Activated T-helper 17 cell treated with anti-CD3 and anti-CD28 coated beads, Interleukin-2, amount 50 U/mL, for 72 hours (primary cell): ENCODE results near the gene EPHX1. TPM values are rescaled to one million over a fixed set of nuclear protein-coding genes. Genes with fewer than 3 reads are reported as not detected.
A peak's percentile ranks its signal among the peaks of the same experiment; 100 is the strongest.

ENCODE experiments used
- ATAC-seq: fragments of 150-1000 bp; cut with Tn5 transposase; replicated peaks from 2 replicates; pipeline ENCODE4 v1.10.0; 2021; ENCODE audit warnings: mild to moderate bottlenecking, moderate library complexity
- H3K27ac Mint-ChIP-seq: one replicate; pipeline ENCODE4 v1.8.0; 2022; ENCODE audit warnings: mixed read lengths
- H3K27me3 Mint-ChIP-seq: one replicate; pipeline ENCODE4 v1.8.0; 2022; ENCODE audit warnings: mixed read lengths
- H3K36me3 Mint-ChIP-seq: one replicate; pipeline ENCODE4 v1.8.0; 2022; ENCODE audit warnings: low read depth, mild to moderate bottlenecking, mixed read lengths
- H3K4me1 Mint-ChIP-seq: one replicate; pipeline ENCODE4 v1.8.0; 2022; ENCODE audit warnings: mixed read lengths
- H3K4me3 Mint-ChIP-seq: one replicate; pipeline ENCODE4 v1.8.0; 2022; ENCODE audit warnings: mild to moderate bottlenecking, mixed read lengths
- H3K9me3 Mint-ChIP-seq: one replicate; pipeline ENCODE4 v1.8.0; 2022; ENCODE audit warnings: mixed read lengths
- total RNA-seq, 2 donors: library from RNA; stranded (reverse); gene quantifications; one replicate each; pipeline ENCODE4 v1.2.3, GENCODE V29; 2022

The EPHX1 gene
- total RNA-seq, 2 donors from 2014 or later: 1.5 to 1.7 TPM

DNA sequence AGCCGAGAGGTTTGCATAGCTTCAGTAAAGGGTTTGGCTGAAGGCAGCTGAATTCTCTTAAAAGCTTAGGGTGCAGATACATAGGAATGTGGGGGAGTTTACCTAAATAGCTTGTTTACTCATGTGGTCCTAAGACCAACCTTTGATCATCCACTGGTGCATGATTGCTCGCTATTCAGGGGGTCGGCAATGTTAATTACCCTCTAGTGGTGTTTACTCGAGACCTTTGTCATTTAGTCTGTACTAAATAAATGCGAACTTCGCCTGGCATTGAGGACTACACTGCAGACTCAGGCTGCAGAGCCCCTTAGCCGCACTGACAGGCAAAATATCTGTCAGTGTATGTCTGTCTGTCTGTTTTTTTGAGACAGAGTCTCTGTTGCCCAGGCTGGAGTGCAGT is 40.4 kb downstream of the EPHX1 start:
- no peaks in the 10 kb centered on the region for H3K9me3 Mint-ChIP-seq
- H3K27ac Mint-ChIP-seq: peak overlapping the region; percentile 80
- H3K4me3 Mint-ChIP-seq: no peak overlapping the region
- ATAC-seq: no peak
- H3K36me3 Mint-ChIP-seq: peaks cover 78% of the 10 kb centered on the region
- peaks cover 25% of the 10 kb centered on the region for H3K4me1 Mint-ChIP-seq
- H3K27me3 Mint-ChIP-seq: no peaks in the 10 kb centered on the region

DNA sequence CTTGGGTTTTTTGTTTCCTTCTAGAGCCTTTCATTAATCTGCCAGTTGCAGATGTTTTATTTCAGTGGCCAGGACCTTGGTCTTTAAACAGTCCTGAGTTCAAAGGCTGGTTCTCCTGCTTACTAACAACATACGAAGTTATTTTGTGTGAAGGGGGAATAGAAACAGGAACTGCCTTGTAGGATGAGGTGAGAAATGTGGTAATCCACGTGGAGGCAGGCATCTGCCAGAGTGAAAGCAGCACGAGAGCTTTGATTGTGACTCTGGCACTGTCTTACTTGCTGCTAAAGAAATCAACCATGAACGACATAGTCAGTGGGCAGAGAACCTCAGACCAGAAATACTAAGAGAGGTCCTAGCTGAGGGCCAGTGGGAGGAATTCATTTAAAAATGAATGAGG is 41.9 kb downstream of the EPHX1 start:
- Mint-ChIP-seq H3K27me3 (no peaks in the 10 kb centered on the region), H3K27ac (peak overlapping the region; percentile 83), H3K36me3 (peaks cover 83% of the 10 kb centered on the region), H3K4me1 (peaks cover 33% of the 10 kb centered on the region), H3K4me3 (no peak overlapping the region), H3K9me3 (no peaks in the 10 kb centered on the region)
- peak; percentile 48 for ATAC-seq

DNA sequence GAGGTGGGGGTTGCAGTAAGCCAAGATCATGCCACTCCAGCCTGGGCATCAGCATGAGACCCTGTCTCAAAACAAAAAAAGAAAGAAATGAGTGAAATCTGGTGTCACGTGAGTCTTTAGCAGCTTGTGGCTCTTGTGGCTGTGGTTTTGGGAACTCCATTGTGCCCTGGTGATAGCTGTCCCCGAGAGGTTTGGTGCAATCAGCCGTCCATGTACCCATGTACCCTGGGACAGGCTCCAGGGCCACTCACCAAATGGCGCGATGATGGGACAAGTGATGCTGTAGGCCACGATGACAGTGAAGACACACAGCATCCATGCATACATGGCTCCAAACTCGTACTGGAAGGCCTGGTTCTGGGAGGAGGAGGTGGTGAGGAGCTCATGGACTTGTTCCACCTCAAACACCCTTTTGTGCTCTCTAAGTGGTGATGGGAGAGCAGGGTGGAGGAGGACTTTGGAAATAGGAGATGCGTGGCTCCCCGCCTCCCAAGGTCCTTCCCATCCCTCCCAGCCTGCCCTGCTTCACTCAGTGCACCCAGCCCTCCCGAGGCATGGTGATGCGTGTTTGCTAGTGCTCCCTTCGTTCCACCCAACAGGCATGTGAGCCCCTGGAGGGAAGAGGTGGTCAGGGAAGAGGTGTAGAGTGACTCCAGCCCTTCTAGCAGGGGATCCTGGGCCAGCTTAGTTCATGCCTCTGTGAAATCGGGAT is 42.6 kb downstream of the EPHX1 start:
- peaks cover 90% of the 10 kb centered on the region for H3K36me3 Mint-ChIP-seq
- H3K9me3 Mint-ChIP-seq: no peaks in the 10 kb centered on the region
- peak overlapping the region; percentile 83 for H3K27ac Mint-ChIP-seq
- no peaks in the 10 kb centered on the region for H3K27me3 Mint-ChIP-seq
- peaks cover 33% of the 10 kb centered on the region for H3K4me1 Mint-ChIP-seq
- ATAC-seq: no peak
- H3K4me3 Mint-ChIP-seq: no peak overlapping the region

DNA sequence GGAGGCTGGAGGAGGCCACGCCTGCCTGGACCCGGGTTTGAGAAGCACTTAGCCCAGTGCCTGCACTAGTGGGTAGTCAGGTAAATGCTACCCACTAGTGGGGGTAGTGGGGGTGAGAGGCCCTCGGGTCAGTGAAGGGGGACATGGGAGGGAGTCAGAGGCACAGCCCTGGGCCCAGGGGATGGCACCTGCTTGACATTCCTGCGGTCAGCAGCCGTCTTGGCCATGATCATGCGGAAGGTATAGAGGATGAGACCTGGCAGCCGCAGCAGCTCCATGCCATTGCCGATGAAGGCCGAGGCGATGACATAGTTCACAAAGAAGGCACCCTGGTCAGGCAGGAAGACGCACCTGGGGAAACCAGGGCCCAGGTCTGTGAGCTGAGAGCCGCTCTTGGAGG is 43.5 kb downstream of the EPHX1 start:
- Mint-ChIP-seq H3K9me3 (no peaks in the 10 kb centered on the region), H3K36me3 (peaks cover 92% of the 10 kb centered on the region), H3K27ac (peak overlapping the region; percentile 83), H3K27me3 (no peaks in the 10 kb centered on the region), H3K4me1 (peaks cover 38% of the 10 kb centered on the region), H3K4me3 (no peak overlapping the region)
- no peak for ATAC-seq

DNA sequence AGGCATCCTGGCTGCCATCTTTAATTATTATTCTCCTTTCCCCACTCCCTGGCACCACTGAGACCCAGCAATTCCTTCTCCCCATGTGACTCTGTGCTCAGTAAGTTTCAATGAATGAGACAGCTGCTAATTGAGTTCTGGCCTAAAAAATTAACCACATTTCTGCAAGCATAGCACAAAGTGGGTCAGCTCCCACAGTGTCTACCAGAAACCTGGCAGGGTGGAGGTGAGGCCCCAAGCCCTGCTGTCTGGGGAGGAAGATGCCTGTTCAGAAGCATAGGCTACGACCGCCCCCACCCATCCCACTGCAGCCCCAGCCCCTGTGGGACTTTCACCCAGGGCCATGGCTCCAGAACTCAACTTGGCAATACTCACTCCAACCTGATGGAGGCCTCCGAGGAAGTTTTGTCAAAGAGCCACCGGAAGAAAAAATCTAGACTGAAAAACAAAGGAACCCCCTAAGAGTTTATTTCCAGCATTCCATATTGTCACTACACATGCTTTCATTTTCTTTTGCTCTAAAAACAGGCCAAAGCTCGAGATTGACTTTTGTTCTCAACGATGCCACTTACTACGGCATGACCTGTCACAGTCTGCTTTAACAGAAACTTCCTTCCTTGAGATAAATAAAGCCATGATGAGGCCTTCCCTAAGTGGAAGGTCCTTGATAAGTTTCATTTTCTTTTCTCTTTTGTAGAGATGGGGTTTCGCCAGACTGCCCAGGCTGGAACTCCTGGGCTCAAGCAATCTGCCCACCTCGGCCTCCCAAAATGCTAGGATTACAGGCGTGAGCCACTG is 45.8 kb downstream of the EPHX1 start:
- no peak overlapping the region for H3K4me3 Mint-ChIP-seq
- H3K27me3 Mint-ChIP-seq: no peaks in the 10 kb centered on the region
- peak overlapping the region; percentile 80 for H3K27ac Mint-ChIP-seq
- no peaks in the 10 kb centered on the region for H3K9me3 Mint-ChIP-seq
- peaks cover 32% of the 10 kb centered on the region for H3K4me1 Mint-ChIP-seq
- peaks cover 97% of the 10 kb centered on the region for H3K36me3 Mint-ChIP-seq
- no peak for ATAC-seq

DNA sequence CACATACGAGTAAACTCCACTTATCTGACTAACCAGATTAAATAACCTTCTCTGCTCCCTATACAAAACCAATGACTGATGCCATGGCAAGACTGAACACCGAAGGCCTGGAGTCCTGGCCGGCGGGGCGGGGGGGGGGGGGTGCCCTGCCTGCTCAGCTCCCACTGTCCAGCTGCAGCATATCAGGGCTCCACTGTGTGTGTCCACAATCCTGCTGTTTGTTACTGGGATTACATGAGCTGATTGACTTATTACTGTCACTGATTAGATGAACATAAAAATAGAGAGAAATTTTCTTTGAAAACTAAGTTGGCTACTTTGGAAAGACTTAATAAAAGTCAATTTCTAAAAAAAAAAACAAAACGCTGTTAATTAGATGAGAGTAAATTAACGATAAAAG is 47.3 kb downstream of the EPHX1 start:
- Mint-ChIP-seq H3K9me3 (no peaks in the 10 kb centered on the region), H3K36me3 (peaks cover 99% of the 10 kb centered on the region), H3K27ac (no peak overlapping the region), H3K4me1 (peaks cover 29% of the 10 kb centered on the region), H3K4me3 (no peak overlapping the region), H3K27me3 (no peaks in the 10 kb centered on the region)
- ATAC-seq: no peak

DNA sequence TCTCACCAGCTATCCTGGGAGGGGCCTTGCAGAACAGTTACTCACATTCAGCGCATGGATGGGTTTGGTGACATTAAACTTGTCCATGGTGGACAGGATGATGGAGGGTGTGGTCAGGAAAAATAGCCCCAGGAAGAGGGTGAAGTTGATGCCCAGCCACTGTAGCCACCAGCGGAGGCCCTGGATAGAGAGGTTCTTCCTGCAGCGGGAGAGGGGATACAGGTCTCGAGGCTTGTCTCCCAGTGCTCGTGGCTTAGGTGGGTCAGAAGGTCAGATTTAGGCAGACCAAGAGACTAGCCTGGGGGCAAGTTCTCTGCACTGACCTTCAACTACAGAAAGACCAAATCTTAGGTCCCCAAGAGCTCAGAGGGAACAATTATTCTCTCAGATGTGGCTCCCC is 49.2 kb downstream of the EPHX1 start:
- no peak for ATAC-seq
- Mint-ChIP-seq H3K36me3 (peaks cover 99% of the 10 kb centered on the region), H3K4me3 (no peak overlapping the region), H3K4me1 (peaks cover 19% of the 10 kb centered on the region), H3K27ac (no peak overlapping the region), H3K9me3 (no peaks in the 10 kb centered on the region), H3K27me3 (no peaks in the 10 kb centered on the region)

DNA sequence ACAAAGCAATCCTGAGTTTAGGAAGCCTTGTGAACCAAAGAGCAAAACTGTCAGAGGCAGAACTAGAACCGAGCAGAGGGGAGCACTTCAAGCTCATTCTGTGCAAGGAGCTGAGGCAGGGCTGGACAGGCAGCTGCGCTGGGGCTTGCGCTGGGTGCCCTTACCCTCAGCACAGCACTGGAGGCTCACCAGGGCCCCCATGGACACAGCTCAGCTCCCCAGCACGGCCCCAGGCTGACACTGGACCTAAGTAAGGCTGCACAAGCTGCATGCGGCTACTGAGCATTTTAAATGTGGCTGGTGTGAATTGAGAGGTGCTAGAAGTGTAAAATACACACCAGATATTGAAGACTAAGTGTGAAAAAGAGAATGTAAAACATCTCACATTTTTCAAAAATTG is 50.2 kb downstream of the EPHX1 start:
- Mint-ChIP-seq H3K4me1 (peaks cover 14% of the 10 kb centered on the region), H3K27ac (peak overlapping the region; percentile 52), H3K36me3 (peaks cover 99% of the 10 kb centered on the region), H3K4me3 (no peak overlapping the region), H3K27me3 (no peaks in the 10 kb centered on the region), H3K9me3 (no peaks in the 10 kb centered on the region)
- ATAC-seq: no peak

DNA sequence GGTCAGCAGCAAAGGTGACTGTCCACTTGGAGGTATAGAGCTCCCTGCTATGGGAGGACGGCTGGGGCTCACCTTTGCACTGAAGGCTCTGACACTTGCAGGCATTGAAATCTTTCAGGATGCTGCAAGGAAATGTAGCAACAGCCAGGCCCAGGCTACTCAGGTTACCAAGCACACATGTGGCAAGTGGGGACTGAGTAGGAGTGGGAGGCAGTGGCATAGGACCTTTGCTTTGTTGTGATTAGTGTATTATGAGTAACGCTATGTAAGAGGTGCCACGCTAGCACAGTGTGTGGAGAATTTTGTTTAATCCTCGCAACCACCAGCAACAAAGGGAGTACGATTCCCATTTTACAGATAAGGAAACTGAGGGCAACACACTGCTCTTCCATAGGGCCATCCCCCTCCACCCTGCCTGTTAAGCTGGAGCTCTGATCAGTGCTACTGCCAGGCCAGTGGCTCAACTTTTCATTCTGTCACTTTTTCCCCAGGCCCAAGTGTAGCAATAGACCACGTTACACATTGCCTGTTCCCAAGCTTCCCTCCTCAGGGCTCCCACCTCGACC is 51.0 kb downstream of the EPHX1 start:
- Mint-ChIP-seq H3K27me3 (no peaks in the 10 kb centered on the region), H3K4me1 (peaks cover 16% of the 10 kb centered on the region), H3K36me3 (peaks cover 99% of the 10 kb centered on the region), H3K9me3 (no peaks in the 10 kb centered on the region), H3K4me3 (no peak overlapping the region), H3K27ac (peak overlapping the region; percentile 8)
- no peak for ATAC-seq

DNA sequence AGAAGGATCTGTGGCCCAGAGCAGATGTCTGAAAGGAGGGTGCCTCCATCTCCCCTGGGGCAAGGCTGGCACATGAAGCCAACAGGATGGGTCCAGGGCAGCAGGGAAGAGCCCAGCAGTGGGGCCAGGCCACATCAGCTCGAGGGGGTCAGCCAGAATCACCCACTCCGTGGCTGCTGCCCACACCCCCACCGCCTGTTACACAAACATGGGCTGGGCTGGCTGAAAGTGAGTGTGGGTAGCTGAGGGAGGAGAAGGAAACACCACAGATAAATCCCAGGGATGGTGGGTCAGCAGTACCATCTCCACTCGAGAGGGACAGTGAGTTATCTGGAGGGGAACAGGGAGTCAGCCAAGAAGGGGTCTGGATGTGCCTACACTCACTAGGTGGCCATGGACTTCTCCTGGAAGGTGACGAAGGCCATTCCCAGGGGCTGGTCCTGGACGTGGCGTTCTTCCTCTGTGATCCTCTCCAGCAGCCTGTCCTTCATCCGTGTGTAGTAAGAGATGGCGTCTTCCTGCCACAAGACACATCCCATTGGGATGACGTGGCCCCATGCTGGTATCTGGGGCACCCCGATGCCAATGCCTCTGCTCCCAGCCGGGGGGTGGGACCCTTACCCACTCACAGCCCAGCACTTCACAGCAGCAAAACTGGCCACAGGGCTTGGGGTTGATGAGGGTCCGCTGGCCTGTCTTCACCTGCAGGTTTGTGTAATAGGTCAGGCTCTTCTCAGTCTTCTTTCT is 52.1 kb downstream of the EPHX1 start:
- Mint-ChIP-seq H3K4me1 (peaks cover 21% of the 10 kb centered on the region), H3K27me3 (no peaks in the 10 kb centered on the region), H3K4me3 (no peak overlapping the region), H3K27ac (peak overlapping the region; percentile 8), H3K36me3 (peaks cover 100% of the 10 kb centered on the region), H3K9me3 (no peaks in the 10 kb centered on the region)
- ATAC-seq: no peak

DNA sequence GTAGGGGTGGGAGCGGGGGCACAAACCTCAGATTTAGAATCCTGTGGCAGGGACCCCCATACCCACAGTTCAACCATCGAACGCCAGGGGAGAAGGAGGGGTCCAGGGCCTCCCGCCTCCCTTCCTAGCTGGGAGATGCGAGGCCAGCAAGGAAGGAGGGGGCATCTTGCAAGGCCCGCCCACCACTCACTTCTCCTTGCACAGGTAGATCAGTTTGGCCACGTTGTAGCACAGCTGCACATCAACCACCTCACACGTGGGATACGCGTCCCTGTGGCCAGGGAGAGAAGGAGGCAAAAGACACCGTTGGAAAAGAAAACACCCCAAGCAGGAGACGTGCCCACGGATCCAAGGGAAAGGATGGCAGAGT is 52.6 kb downstream of the EPHX1 start:
- Mint-ChIP-seq H3K9me3 (no peaks in the 10 kb centered on the region), H3K36me3 (peaks cover 100% of the 10 kb centered on the region), H3K27me3 (no peaks in the 10 kb centered on the region), H3K4me1 (peaks cover 27% of the 10 kb centered on the region), H3K27ac (no peak overlapping the region), H3K4me3 (no peak overlapping the region)
- no peak for ATAC-seq

DNA sequence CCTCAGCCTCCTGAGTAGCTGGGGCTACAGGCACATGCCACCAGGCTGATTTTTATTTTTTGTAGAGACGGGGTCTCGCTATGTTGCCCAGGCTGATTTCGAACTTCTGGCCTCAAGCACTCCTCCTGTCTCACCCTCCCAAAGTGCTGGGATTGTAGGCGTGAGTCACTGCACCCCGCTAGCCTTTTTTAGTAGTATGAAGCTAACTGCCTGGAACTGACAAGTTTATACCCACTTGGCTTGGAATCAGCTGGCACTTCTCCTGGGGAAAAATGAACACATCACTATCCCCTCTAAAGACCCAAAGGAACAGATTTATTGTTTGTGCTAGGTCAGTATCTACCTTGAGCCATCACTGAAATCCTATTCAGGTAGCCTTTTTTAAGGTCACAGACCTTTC is 53.2 kb downstream of the EPHX1 start:
- Mint-ChIP-seq H3K27me3 (no peaks in the 10 kb centered on the region), H3K9me3 (no peaks in the 10 kb centered on the region), H3K36me3 (peaks cover 100% of the 10 kb centered on the region), H3K4me1 (peaks cover 27% of the 10 kb centered on the region), H3K27ac (no peak overlapping the region), H3K4me3 (no peak overlapping the region)
- no peak for ATAC-seq

DNA sequence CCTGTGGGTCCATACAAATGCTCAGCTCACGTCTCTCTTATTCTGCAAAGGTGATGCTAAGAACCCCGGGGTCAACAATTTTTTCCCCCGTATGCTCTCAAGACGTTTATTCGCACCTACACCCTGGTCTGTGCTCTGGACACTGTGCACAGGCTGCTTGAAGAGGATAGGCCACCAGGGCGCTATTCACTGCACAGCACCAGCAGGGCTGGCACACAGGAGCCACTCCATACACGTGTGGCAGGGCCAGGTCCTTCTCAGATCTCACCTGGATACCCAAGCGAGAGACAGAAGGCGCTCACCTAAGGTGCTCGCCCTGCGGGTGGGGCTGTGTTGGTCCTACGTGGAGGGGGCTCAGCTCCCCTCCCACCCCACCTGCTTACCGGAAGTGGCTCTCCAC is 55.6 kb downstream of the EPHX1 start:
- ATAC-seq: peak; percentile 2
- Mint-ChIP-seq H3K4me3 (peak overlapping the region; percentile 80), H3K36me3 (peaks cover 100% of the 10 kb centered on the region), H3K27ac (peak overlapping the region; percentile 85), H3K4me1 (peaks cover 31% of the 10 kb centered on the region), H3K27me3 (no peaks in the 10 kb centered on the region), H3K9me3 (no peaks in the 10 kb centered on the region)

DNA sequence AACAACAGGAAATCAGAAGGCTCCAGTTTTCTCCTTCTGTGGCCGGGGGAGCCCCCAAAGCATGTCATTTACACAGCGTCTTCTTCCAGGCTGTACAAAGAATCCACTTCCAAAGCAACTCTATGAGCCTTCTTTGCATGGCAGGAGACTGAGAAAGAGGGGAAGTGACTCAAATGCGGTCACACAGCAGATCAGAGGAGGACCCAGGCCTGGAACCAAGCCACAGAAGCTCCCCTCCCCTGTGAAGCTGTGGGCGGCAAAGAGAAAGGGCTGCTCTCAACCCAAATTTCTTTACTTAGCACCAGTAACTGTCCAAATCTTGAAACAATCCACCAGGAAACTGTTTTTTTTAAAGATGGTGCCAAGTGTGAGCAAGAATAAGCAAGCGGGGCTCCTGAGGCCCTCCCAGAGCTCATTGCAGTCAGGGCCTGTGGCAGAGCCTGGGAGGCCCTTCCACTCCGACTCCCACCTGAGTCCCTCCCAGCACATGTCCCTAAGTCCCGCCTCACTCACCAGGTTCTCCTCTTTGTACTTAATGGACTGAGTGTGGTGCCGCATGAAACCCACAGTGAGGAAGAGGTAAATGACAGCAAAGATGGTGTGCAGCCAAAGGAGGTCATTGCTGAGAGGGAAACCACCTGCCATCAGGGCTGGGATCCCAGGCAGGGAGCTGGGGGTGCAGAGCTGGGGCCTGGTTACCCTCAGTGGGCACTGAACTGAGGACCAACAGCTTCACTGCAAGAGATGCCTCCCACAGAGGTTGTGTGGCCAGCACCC is 56.3 kb downstream of the EPHX1 start:
- peaks cover 31% of the 10 kb centered on the region for H3K4me1 Mint-ChIP-seq
- peak overlapping the region; percentile 85 for H3K27ac Mint-ChIP-seq
- peak; percentile 97 for ATAC-seq
- H3K36me3 Mint-ChIP-seq: peaks cover 100% of the 10 kb centered on the region
- no peaks in the 10 kb centered on the region for H3K9me3 Mint-ChIP-seq
- H3K4me3 Mint-ChIP-seq: peak overlapping the region; percentile 80
- H3K27me3 Mint-ChIP-seq: no peaks in the 10 kb centered on the region
